GM12874 (cell line): Measurements from ENCODE around the gene CYP26B1.

Experiments
- TF ChIP-seq, protein P1 (sequence below): IDR thresholded peaks from 2 replicates; pipeline ENCODE4 v1.5.1; 2011; ENCODE audit warnings: low read depth, mild to moderate bottlenecking, control low read depth, low read length, moderate library complexity; ENCODE audit not compliant: insufficient read depth

The CYP26B1 gene

DNA sequence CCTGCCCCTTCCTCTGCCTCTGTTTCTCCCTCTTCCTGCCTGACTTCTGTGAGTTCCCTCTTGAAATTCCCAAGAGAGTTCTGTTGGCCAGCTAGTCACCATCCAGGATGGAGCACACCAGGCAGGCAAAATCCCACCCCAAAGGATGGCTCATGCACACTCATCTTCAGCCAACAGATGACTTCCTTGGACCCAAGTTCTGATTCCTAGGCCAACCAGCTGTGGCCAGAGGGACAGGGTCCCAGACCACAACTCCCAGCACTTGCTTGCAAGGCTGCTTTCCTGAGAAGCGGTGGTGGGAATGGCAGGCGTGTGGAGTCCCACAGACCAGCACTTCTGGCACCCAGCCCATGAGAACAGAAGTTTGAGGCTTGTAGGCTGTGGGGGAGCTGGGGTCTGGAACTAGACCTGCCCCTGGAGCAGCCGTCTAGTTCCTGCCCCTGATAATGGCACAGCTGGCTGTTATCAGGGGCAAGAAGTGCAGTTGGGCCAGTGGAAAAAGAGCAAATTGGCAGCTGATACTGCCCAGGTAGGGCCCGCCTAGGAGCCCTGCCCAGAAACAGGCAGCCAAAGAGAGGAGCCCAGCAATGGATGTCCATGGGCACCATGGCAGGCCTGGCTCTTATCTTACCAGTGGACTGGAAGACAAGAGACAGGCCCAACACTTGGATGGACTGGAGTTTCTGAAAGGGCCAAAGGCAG, 56.7 kb downstream of the CYP26B1 start:
- TF ChIP-seq, protein P1, sequence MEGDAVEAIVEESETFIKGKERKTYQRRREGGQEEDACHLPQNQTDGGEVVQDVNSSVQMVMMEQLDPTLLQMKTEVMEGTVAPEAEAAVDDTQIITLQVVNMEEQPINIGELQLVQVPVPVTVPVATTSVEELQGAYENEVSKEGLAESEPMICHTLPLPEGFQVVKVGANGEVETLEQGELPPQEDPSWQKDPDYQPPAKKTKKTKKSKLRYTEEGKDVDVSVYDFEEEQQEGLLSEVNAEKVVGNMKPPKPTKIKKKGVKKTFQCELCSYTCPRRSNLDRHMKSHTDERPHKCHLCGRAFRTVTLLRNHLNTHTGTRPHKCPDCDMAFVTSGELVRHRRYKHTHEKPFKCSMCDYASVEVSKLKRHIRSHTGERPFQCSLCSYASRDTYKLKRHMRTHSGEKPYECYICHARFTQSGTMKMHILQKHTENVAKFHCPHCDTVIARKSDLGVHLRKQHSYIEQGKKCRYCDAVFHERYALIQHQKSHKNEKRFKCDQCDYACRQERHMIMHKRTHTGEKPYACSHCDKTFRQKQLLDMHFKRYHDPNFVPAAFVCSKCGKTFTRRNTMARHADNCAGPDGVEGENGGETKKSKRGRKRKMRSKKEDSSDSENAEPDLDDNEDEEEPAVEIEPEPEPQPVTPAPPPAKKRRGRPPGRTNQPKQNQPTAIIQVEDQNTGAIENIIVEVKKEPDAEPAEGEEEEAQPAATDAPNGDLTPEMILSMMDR = no peak

- TF ChIP-seq, protein P1 = no peak
Observed at GRCh38 chr2:72090271-72090720, 57.4 kb downstream of the CYP26B1 start.

GRCh38 chr2:72089537-72089936, 58.1 kb downstream of the CYP26B1 start:
- TF ChIP-seq, protein P1 = no peak

GRCh38 chr2:72089028-72089427, 58.6 kb downstream of the CYP26B1 start:
- TF ChIP-seq, protein P1 = no peak

DNA sequence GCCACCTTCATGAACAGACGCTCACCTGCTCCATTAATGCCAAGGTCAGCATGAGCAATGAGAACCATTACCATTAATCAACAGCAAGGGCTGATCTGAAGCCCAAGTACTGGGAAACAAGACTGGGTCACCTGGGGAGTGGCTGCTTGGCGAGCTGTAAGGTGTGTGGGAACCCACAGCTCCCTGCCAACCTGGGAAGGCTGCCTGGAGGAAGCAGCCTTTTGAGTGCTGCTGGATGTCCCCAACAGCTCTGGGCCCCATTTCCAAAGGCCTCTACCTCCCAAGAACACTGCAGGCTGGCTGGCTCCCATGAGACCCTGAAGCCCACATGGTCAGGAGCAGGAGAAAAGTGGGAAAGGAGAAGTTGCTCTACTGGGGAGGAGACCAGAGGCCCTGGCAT, 62.1 kb downstream of the CYP26B1 start:
- TF ChIP-seq, protein P1 = no peak

GRCh38 chr2:72085036-72085435, 62.6 kb downstream of the CYP26B1 start:
- TF ChIP-seq, protein P1 = no peak

DNA sequence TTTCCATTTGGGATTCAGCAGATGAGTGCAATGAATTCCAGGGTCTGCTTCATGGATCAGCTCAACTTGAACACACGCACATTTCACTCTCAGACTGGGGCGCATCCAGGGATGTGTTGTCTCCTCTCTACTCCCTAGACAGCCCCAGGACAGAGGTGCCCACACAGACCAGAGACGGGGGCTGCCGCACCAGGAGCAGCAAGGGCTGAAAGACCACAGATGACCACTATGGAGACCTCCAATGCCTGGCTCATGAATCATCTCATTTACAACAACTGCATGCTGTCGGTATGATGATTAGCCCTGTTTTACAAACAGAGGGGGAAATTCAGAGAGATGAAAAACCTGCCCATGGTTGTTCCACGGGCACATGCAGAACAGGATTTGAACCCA, 63.1 kb downstream of the CYP26B1 start:
- TF ChIP-seq, protein P1 = no peak
